Mesendoderm (in vitro differentiated cells): ENCODE data around the gene CYP26B1.

Experiments used
- DNase-seq: peaks from one replicate; pipeline ENCODE4 v3.0.0; 2013
- H2AK5ac ChIP-seq: 2 replicates; pipeline ENCODE4 v1.6.1; 2013; ENCODE audit warnings: low read length, inconsistent platforms
- H2BK120ac ChIP-seq: 2 replicates; pipeline ENCODE4 v1.6.1; 2013; ENCODE audit warnings: low read depth, mild to moderate bottlenecking, low read length, moderate library complexity, mixed read lengths
- H2BK15ac ChIP-seq: replicated peaks from 2 replicates; pipeline ENCODE4 v1.6.1; 2013; ENCODE audit warnings: low read depth, mild to moderate bottlenecking, moderate library complexity
- H2BK5ac ChIP-seq: 2 replicates; pipeline ENCODE4 v1.6.1; 2013; ENCODE audit warnings: low read length, inconsistent platforms
- H3K18ac ChIP-seq: 2 replicates; pipeline ENCODE4 v1.6.1; 2013; ENCODE audit warnings: mild to moderate bottlenecking, low read length, mixed read lengths
- H3K23ac ChIP-seq: one replicate; pipeline ENCODE4 v1.6.1; 2013; ENCODE audit warnings: low read length
- H3K27ac ChIP-seq: 2 replicates; pipeline ENCODE4 v1.5.1; 2013; ENCODE audit warnings: low read depth, mild to moderate bottlenecking, inconsistent platforms, low read length, moderate library complexity
- H3K27me3 ChIP-seq: 2 replicates; pipeline ENCODE4 v1.6.1; 2013; ENCODE audit warnings: low read length, control low read depth, mild to moderate bottlenecking, inconsistent platforms; ENCODE audit not compliant: insufficient read depth, poor library complexity
- H3K36me3 ChIP-seq: 2 replicates; pipeline ENCODE4 v1.6.1; 2013; ENCODE audit warnings: low read length, inconsistent platforms; ENCODE audit not compliant: control insufficient read depth, insufficient read depth
- H3K4ac ChIP-seq: one replicate; pipeline ENCODE4 v1.6.1; 2013; ENCODE audit warnings: low read depth, mild to moderate bottlenecking, low read length, moderate library complexity
- H3K4me1 ChIP-seq: 2 replicates; pipeline ENCODE4 v1.6.1; 2013; ENCODE audit warnings: low read depth, low read length, inconsistent platforms; ENCODE audit not compliant: control insufficient read depth
- H3K4me2 ChIP-seq: 2 replicates; pipeline ENCODE4 v1.6.1; 2013; ENCODE audit warnings: low read length
- H3K4me3 ChIP-seq: 2 replicates; pipeline ENCODE4 v1.5.1; 2013; ENCODE audit warnings: mild to moderate bottlenecking, low read length
- H3K56ac ChIP-seq: one replicate; pipeline ENCODE4 v1.6.1; 2013; ENCODE audit warnings: low read length
- H3K79me1 ChIP-seq: 2 replicates; pipeline ENCODE4 v1.6.1; 2013; ENCODE audit warnings: low read length, inconsistent platforms
- H3K79me2 ChIP-seq: 2 replicates; pipeline ENCODE4 v1.6.1; 2013; ENCODE audit warnings: mild to moderate bottlenecking, low read length; ENCODE audit not compliant: control insufficient read depth, insufficient read depth
- H3K9ac ChIP-seq: 2 replicates; pipeline ENCODE4 v1.6.1; 2013; ENCODE audit warnings: low read length, inconsistent platforms
- H4K5ac ChIP-seq: one replicate; pipeline ENCODE4 v1.6.1; 2013; ENCODE audit warnings: low read length
- H4K8ac ChIP-seq: one replicate; pipeline ENCODE4 v1.6.1; 2013; ENCODE audit warnings: low read depth, mild to moderate bottlenecking, control low read depth, low read length, moderate library complexity
- WGBS: extraction: QIAGEN DNeasy Blood & Tissue Kit; methylation state at CpG from one replicate; pipeline ENCODE4 v1.1.7; 2013; ENCODE audit warnings: low lambda C conversion rate, missing lambda C conversion rate; ENCODE audit not compliant: insufficient coverage; ENCODE audit errors: extremely low coverage; 5-methylcytosine and 5-hydroxymethylcytosine counted together

Gene CYP26B1

GRCh38 chr2:72082887-72083286 is 64.8 kb downstream of the CYP26B1 start:
- Histone ChIP-seq H3K4me2 (no peak overlapping the region), H2AK5ac (no peak overlapping the region), H3K9ac (no peak overlapping the region), H3K4me3 (no peak overlapping the region), H4K8ac (no peak overlapping the region), H3K27ac (no peak overlapping the region), H2BK120ac (no peak overlapping the region), H3K56ac (no peak overlapping the region), H4K5ac (no peak overlapping the region), H3K4ac (no peak overlapping the region), H3K27me3 (no peaks in the 10 kb centered on the region), H2BK15ac (no peak overlapping the region), H3K79me2 (no peaks in the 10 kb centered on the region), H3K4me1 (no peaks in the 10 kb centered on the region), H3K79me1 (no peaks in the 10 kb centered on the region), H2BK5ac (no peak overlapping the region), H3K36me3 (no peaks in the 10 kb centered on the region), H3K23ac (no peak overlapping the region), H3K18ac (no peak overlapping the region)
- DNase-seq = no peak
- no CpG with 5 or more reads among the region's 17 CpGs for WGBS

GRCh38 chr2:72082021-72082601 is 65.6 kb downstream of the CYP26B1 start:
- Histone ChIP-seq H3K4me1 (no peaks in the 10 kb centered on the region), H4K8ac (no peak overlapping the region), H3K4ac (no peak overlapping the region), H3K27ac (no peak overlapping the region), H2BK120ac (no peak overlapping the region), H3K27me3 (no peaks in the 10 kb centered on the region), H3K79me2 (no peaks in the 10 kb centered on the region), H3K4me2 (no peak overlapping the region), H3K18ac (no peak overlapping the region), H2BK15ac (no peak overlapping the region), H2AK5ac (no peak overlapping the region), H3K9ac (no peak overlapping the region), H3K23ac (no peak overlapping the region), H3K79me1 (no peaks in the 10 kb centered on the region), H4K5ac (no peak overlapping the region), H3K36me3 (no peaks in the 10 kb centered on the region), H3K56ac (no peak overlapping the region), H2BK5ac (no peak overlapping the region), H3K4me3 (no peak overlapping the region)
- no peak for DNase-seq
- WGBS = no CpG with 5 or more reads among the region's 12 CpGs

DNA sequence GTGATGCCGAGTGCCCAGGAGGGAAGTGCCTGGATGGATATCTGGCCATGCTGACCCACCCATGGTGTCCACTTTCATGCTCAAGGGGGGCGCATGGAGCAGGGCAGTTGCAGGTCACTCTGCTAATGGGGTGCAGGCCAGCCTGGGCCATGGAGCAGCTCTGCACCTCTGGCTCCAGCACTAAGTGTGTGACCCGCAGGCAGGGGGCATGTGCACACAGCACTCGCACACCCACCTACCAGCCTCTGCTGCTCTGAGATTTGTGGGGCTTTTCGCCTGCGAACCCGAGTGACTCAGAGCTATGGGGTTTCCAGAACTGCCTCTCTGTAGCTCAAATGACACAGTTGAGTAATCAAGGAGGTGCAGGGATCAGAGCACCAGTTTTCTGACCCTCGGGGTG is 66.2 kb downstream of the CYP26B1 start:
- no peaks in the 10 kb centered on the region for H3K79me1 ChIP-seq

GRCh38 chr2:72080286-72081145 is 67.1 kb downstream of the CYP26B1 start:
- H4K8ac ChIP-seq = no peak overlapping the region
- H3K27ac ChIP-seq = no peak overlapping the region
- H3K9ac ChIP-seq = no peak overlapping the region
- H4K5ac ChIP-seq = no peak overlapping the region
- H2BK5ac ChIP-seq = no peak overlapping the region
- DNase-seq = no peak
- no peak overlapping the region for H2AK5ac ChIP-seq
- H3K27me3 ChIP-seq = no peaks in the 10 kb centered on the region
- H3K4me1 ChIP-seq = no peaks in the 10 kb centered on the region
- no peak overlapping the region for H2BK120ac ChIP-seq
- H3K23ac ChIP-seq = no peak overlapping the region
- H3K79me2 ChIP-seq = no peaks in the 10 kb centered on the region
- H3K56ac ChIP-seq = no peak overlapping the region
- H3K36me3 ChIP-seq = no peaks in the 10 kb centered on the region
- no peak overlapping the region for H3K4me2 ChIP-seq
- no peak overlapping the region for H2BK15ac ChIP-seq
- H3K4ac ChIP-seq = no peak overlapping the region
- no peaks in the 10 kb centered on the region for H3K79me1 ChIP-seq
- WGBS = no CpG with 5 or more reads among the region's 3 CpGs
- H3K18ac ChIP-seq = no peak overlapping the region
- no peak overlapping the region for H3K4me3 ChIP-seq

More for the DNA sequence above, 66.2 kb downstream of the CYP26B1 start:
- no peak overlapping the region for H3K9ac ChIP-seq
- no peak overlapping the region for H2BK120ac ChIP-seq
- no peak overlapping the region for H4K5ac ChIP-seq
- no peaks in the 10 kb centered on the region for H3K79me2 ChIP-seq
- no CpG with 5 or more reads among the region's 8 CpGs for WGBS
- no peak for DNase-seq
- no peak overlapping the region for H3K56ac ChIP-seq
- no peak overlapping the region for H3K27ac ChIP-seq
- no peak overlapping the region for H2AK5ac ChIP-seq
- no peaks in the 10 kb centered on the region for H3K27me3 ChIP-seq
- no peak overlapping the region for H3K4me2 ChIP-seq
- no peaks in the 10 kb centered on the region for H3K4me1 ChIP-seq
- no peak overlapping the region for H3K4ac ChIP-seq
- H3K18ac ChIP-seq = no peak overlapping the region
- H3K4me3 ChIP-seq = no peak overlapping the region
- no peak overlapping the region for H2BK15ac ChIP-seq
- H2BK5ac ChIP-seq = no peak overlapping the region
- H4K8ac ChIP-seq = no peak overlapping the region
- no peaks in the 10 kb centered on the region for H3K36me3 ChIP-seq
- no peak overlapping the region for H3K23ac ChIP-seq
